ENCODE data around the gene HIVEP3.

The HIVEP3 gene

GRCh38 chr1:41500378-41500777 lies 418.3 kb downstream of the HIVEP3 start:
- no peak for DNase-seq (ENCODE audit: low read depth in 2 of 2)

- no peak for DNase-seq (ENCODE audit: low read depth in 2 of 2)
Measured at GRCh38 chr1:41499591-41499990, 419.1 kb downstream of the HIVEP3 start.

- DNase-seq (ENCODE audit: low read depth in 2 of 2), result no peak
Measured at GRCh38 chr1:41498804-41499203, 419.9 kb downstream of the HIVEP3 start.

- no peak for DNase-seq (ENCODE audit: low read depth in 2 of 2)
Measured at GRCh38 chr1:41498391-41498790, 420.3 kb downstream of the HIVEP3 start.

GRCh38 chr1:41497461-41498030 lies 421.2 kb downstream of the HIVEP3 start:
- DNase-seq (ENCODE audit: low read depth in 2 of 2), result no peak

GRCh38 chr1:41497056-41497440 lies 421.7 kb downstream of the HIVEP3 start:
- no peak for DNase-seq (ENCODE audit: low read depth in 2 of 2)

- no peak for DNase-seq (ENCODE audit: low read depth in 2 of 2)
Measured at GRCh38 chr1:41496080-41497055, 422.4 kb downstream of the HIVEP3 start.

GRCh38 chr1:41495210-41495948 lies 423.3 kb downstream of the HIVEP3 start:
- DNase-seq (ENCODE audit: low read depth in 2 of 2), result no peak

GRCh38 chr1:41494351-41495209 lies 424.1 kb downstream of the HIVEP3 start:
- no peak for DNase-seq (ENCODE audit: low read depth in 2 of 2)

GRCh38 chr1:41493626-41494350 lies 424.9 kb downstream of the HIVEP3 start:
- no peak for DNase-seq (ENCODE audit: low read depth in 2 of 2)

- no peak for DNase-seq (ENCODE audit: low read depth in 2 of 2)
Measured at GRCh38 chr1:41493117-41493536, 425.6 kb downstream of the HIVEP3 start.

GRCh38 chr1:41492341-41492848 lies 426.3 kb downstream of the HIVEP3 start:
- DNase-seq (ENCODE audit: low read depth in 2 of 2), result no peak

GRCh38 chr1:41490911-41491310 lies 427.8 kb downstream of the HIVEP3 start:
- no peak for DNase-seq (ENCODE audit: low read depth in 2 of 2)

GRCh38 chr1:41489561-41489960 lies 429.2 kb downstream of the HIVEP3 start:
- DNase-seq (ENCODE audit: low read depth in 2 of 2), result no peak

GRCh38 chr1:41488040-41488951 lies 430.4 kb downstream of the HIVEP3 start:
- no peak for DNase-seq (ENCODE audit: low read depth in 2 of 2)

- DNase-seq (ENCODE audit: low read depth in 2 of 2), result no peak
Measured at GRCh38 chr1:41487126-41488039, 431.3 kb downstream of the HIVEP3 start.

- DNase-seq (ENCODE audit: low read depth in 2 of 2), result no peak
Measured at GRCh38 chr1:41486371-41487125, 432.2 kb downstream of the HIVEP3 start.

GRCh38 chr1:41486053-41486370 lies 432.7 kb downstream of the HIVEP3 start:
- DNase-seq (ENCODE audit: low read depth in 2 of 2), result no peak
